SK-N-SH (cell line): ENCODE results near the gene CYP2W1. TPM values are rescaled to one million over a fixed set of nuclear protein-coding genes. Genes with fewer than 3 reads are reported as not detected.

Experiments
- CTCF ChIA-PET: fragments of 300-600, 350-600 bp; formaldehyde crosslinking; extraction: SDS; loops from one replicate; lab custom pipeline; 2021; lab: Yijun Ruan, JAX
- POLR2A ChIA-PET: fragments of 350-600 bp; sonication (Branson Sonifier 250); formaldehyde crosslinking; extraction: SDS; loops from one replicate; lab custom pipeline; 2020; ENCODE audit warnings: antibody characterized with exemption, inconsistent platforms; lab: Yijun Ruan, JAX
- DNase-seq: peaks from one replicate; pipeline ENCODE4 v3.0.0; 2012
- H2AFZ ChIP-seq: fragments of 200-600 bp; sonication (generic); 2 replicates; pipeline ENCODE4 v1.8.1; 2016; ENCODE audit warnings: antibody characterized with exemption, mild to moderate bottlenecking, low read depth
- H3F3A ChIP-seq: fragments of 200-600 bp; sonication (generic); replicated peaks from 2 replicates; pipeline ENCODE3; 2016; ENCODE audit warnings: antibody characterized with exemption, mild to moderate bottlenecking; ENCODE audit not compliant: insufficient read depth
- H3K27ac ChIP-seq, 2 experiments: fragments of 200-500 bp in 1 of 2; fragments of 200-600 bp in 1 of 2; sonication (Bioruptor generic) in 1 of 2; sonication (generic), shearing (Covaris generic) in 1 of 2; 2 replicates each; pipeline versions ENCODE4 v1.5.1 to v1.6.1; 2014 to 2016; ENCODE audit warnings: low read depth in 2 of 2, inconsistent platforms in 1 of 2, low read length in 1 of 2, mild to moderate bottlenecking in 1 of 2, mixed read lengths in 1 of 2
- H3K27me3 ChIP-seq: fragments of 200-600 bp; sonication (generic), shearing (Covaris generic); 2 replicates; pipeline ENCODE4 v1.6.1; 2016; ENCODE audit warnings: mixed run types; ENCODE audit not compliant: insufficient read depth
- H3K36me3 ChIP-seq, 2 experiments: fragments of 200-500 bp in 1 of 2; fragments of 200-600 bp in 1 of 2; sonication (Bioruptor generic) in 1 of 2; sonication (generic) in 1 of 2; replicated peaks in 1 of 2; 2 replicates each; pipeline versions ENCODE3 to v1.5.1; 2014 to 2016; ENCODE audit warnings: low read length in 1 of 2, mild to moderate bottlenecking in 1 of 2; ENCODE audit not compliant: insufficient read depth in 2 of 2, control insufficient read depth in 1 of 2
- H3K4me1 ChIP-seq, 2 experiments: fragments of 200-500 bp in 1 of 2; fragments of 200-600 bp in 1 of 2; sonication (Bioruptor generic) in 1 of 2; sonication (generic), shearing (Covaris generic) in 1 of 2; 2 replicates each; pipeline versions ENCODE4 v1.5.1 to v1.6.1; 2014 to 2016; ENCODE audit warnings: low read depth in 1 of 2, low read length in 1 of 2, mixed run types in 1 of 2; ENCODE audit not compliant: insufficient read depth in 2 of 2, control insufficient read depth in 1 of 2
- H3K4me2 ChIP-seq: fragments of 200-600 bp; sonication (generic), shearing (Covaris generic); 2 replicates; pipeline ENCODE4 v1.6.1; 2017; ENCODE audit warnings: mixed run types
- H3K4me3 ChIP-seq, 2 experiments: fragments of 200-500 bp in 1 of 2; fragments of 200-600 bp in 1 of 2; sonication (Bioruptor generic) in 1 of 2; sonication (generic), shearing (Covaris generic) in 1 of 2; 2 replicates each; pipeline versions ENCODE4 v1.5.1 to v1.8.1; 2014 to 2016; ENCODE audit warnings: low read depth in 2 of 2, inconsistent platforms in 1 of 2, low read length in 1 of 2, mild to moderate bottlenecking in 1 of 2, mixed read lengths in 1 of 2, moderate library complexity in 1 of 2
- H3K79me2 ChIP-seq: fragments of 200-600 bp; sonication (generic); 2 replicates; pipeline ENCODE4 v1.8.1; 2017; ENCODE audit warnings: mild to moderate bottlenecking; ENCODE audit not compliant: insufficient read depth
- H3K9ac ChIP-seq: fragments of 200-600 bp; sonication (generic); 2 replicates; pipeline ENCODE4 v1.6.1; 2017; ENCODE audit warnings: mixed run types
- H3K9me2 ChIP-seq: fragments of 200-600 bp; sonication (generic); 2 replicates; pipeline ENCODE4 v1.6.1; 2017; ENCODE audit warnings: mixed run types
- H3K9me3 ChIP-seq: fragments of 200-600 bp; sonication (generic); 2 replicates; pipeline ENCODE4 v1.6.1; 2017; ENCODE audit warnings: mixed run types, mild to moderate bottlenecking, moderate library complexity
- H4K20me1 ChIP-seq: fragments of 200-600 bp; sonication (generic); 2 replicates; pipeline ENCODE4 v1.6.1; 2017; ENCODE audit warnings: mild to moderate bottlenecking, mixed run types; ENCODE audit not compliant: insufficient read depth
- CHD2 ChIP-seq: fragments of 150-350 bp; IDR thresholded peaks from 2 replicates; pipeline ENCODE4 v1.6.1; 2018; ENCODE audit warnings: low read length; ENCODE audit not compliant: partially characterized antibody
- EP300 ChIP-seq, 2 experiments: IDR thresholded peaks; 2 replicates each; pipeline versions ENCODE4 v1.4.0 to v1.6.1; 2012; ENCODE audit warnings: borderline replicate concordance in 1 of 2, low read depth in 1 of 2, low read length in 1 of 2
- EZH2phosphoT487 ChIP-seq: fragments of 200-600 bp; sonication (generic); IDR thresholded peaks from 2 replicates; pipeline ENCODE4 v1.6.1; 2017; ENCODE audit warnings: low read depth, mixed run types, mild to moderate bottlenecking, antibody characterized with exemption, moderate library complexity, borderline replicate concordance
- GATA2 ChIP-seq: sonication (generic); formaldehyde crosslinking; IDR thresholded peaks from 2 replicates; pipeline ENCODE4 v1.5.0; 2020; ENCODE audit warnings: mild to moderate bottlenecking, missing genetic modification reagents
- MXI1 ChIP-seq: IDR thresholded peaks from 2 replicates; pipeline ENCODE4 v1.6.1; 2012; ENCODE audit warnings: mild to moderate bottlenecking, low read depth, low read length, improper control_type of control experiment
- NRF1 ChIP-seq: IDR thresholded peaks from 2 replicates; pipeline ENCODE4 v1.6.1; 2012; ENCODE audit warnings: low read depth, mild to moderate bottlenecking, low read length
- POLR2AphosphoS5 ChIP-seq: IDR thresholded peaks from 2 replicates; pipeline ENCODE4 v1.6.1; 2012; ENCODE audit warnings: low read depth, low read length
- RAD21 ChIP-seq: IDR thresholded peaks from 2 replicates; pipeline ENCODE4 v1.6.1; 2012; ENCODE audit warnings: mild to moderate bottlenecking, low read length
- RCOR1 ChIP-seq: fragments of 150-350 bp; IDR thresholded peaks from 2 replicates; pipeline ENCODE4 v1.6.1; 2017; ENCODE audit warnings: antibody characterized with exemption, low read length
- RFX5 ChIP-seq: IDR thresholded peaks from 2 replicates; pipeline ENCODE4 v1.6.1; 2012; ENCODE audit warnings: mild to moderate bottlenecking, improper control_type of control experiment, low read length
- SMC3 ChIP-seq: IDR thresholded peaks from 2 replicates; pipeline ENCODE4 v1.6.1; 2012; ENCODE audit warnings: low read depth, low read length, improper control_type of control experiment
- TAF1 ChIP-seq: IDR thresholded peaks from 2 replicates; pipeline ENCODE4 v1.6.1; 2012; ENCODE audit warnings: low read depth, mild to moderate bottlenecking, low read length, moderate library complexity, borderline replicate concordance
- WGBS: methylation state at CpG from one replicate; pipeline ENCODE4 v1.1.6; 2017; ENCODE audit warnings: low lambda C conversion rate; 5-methylcytosine and 5-hydroxymethylcytosine counted together
- polyA plus RNA-seq, 3 experiments: library from polyadenylated mRNA; depleted of rRNA; stranded (reverse); fragments of >200 nt; gene quantifications; 2 replicates each; pipeline ENCODE4 v1.2.3, GENCODE V29; 2012
- TF ChIP-seq, protein P1 (sequence below): fragments of 200-600 bp; sonication (generic); IDR thresholded peaks from 2 replicates; pipeline ENCODE4 v1.6.1; 2017; ENCODE audit warnings: antibody characterized with exemption, mild to moderate bottlenecking, moderate library complexity
- TF ChIP-seq, protein P2 (sequence below): IDR thresholded peaks from 2 replicates; pipeline ENCODE4 v1.4.0; 2012; ENCODE audit warnings: low read depth, borderline replicate concordance
- TF ChIP-seq, protein P3 (sequence below): IDR thresholded peaks from 2 replicates; pipeline ENCODE4 v1.4.0; 2012; ENCODE audit warnings: low read depth

CYP2W1 gene
- polyA plus RNA-seq, 1 of the 3 experiments (the other 2 are of a cell fraction): 0.10 TPM

DNA sequence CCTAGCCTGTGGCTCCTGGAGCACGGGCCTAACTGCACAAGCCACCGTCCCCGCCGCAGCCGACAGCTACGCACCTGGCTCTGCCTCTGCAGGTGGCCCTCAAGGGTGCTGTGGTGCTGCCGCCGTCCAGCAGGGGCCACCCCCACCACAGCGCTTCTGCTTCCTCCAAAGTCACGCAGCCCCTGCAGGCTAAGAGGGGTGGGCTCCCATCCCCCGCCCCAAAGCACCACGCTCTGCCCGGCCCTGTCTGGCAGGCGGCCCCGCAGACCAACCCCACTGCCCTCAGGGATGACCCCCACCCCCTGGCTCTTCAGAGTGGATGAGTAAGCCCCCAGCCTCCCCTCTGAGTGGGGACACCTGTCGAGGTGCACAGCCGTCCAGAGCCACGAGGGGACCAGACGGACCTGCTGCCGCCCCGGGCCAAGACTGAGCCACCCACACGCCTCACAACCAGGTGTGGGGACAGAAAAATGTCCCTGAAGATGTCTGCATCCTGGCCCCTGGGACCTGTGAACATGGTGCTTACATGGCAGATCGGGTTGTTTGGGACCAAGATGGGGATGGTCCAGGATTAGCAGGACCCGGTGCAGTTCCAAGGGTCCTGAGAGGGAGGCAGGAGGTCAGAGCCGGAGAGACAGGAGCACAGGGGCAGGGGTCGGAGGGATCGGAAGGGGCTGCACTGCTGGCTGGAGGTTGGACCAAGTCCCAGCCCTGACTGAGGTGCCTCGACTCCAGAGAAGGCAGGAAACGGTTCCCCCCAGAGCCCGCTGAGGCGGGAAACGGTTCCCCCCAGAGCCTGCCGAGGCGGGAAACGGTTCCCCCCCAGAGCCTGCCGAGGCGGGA lies 19.5 kb upstream of the CYP2W1 start:
- Histone ChIP-seq H3K4me1 (peaks cover 4 to 24% of the 10 kb centered on the region in 2 experiments; a peak in 2 of 4 replicates), H3K4me3 (no peak overlapping the region), H3K9me3 (no peaks in the 10 kb centered on the region), H3K79me2 (no peaks in the 10 kb centered on the region), H3K9ac (no peak overlapping the region), H2AFZ (no peak overlapping the region), H3K27ac (no peak overlapping the region), H3K27me3 (no peaks in the 10 kb centered on the region), H3K36me3 (peaks cover 2 to 20% of the 10 kb centered on the region in 2 experiments), H3F3A (peaks cover 12% of the 10 kb centered on the region), H3K4me2 (no peak overlapping the region), H4K20me1 (peaks cover 27% of the 10 kb centered on the region), H3K9me2 (no peaks in the 10 kb centered on the region)
- no peak for TF ChIP-seq NRF1
- TF ChIP-seq, protein P1, sequence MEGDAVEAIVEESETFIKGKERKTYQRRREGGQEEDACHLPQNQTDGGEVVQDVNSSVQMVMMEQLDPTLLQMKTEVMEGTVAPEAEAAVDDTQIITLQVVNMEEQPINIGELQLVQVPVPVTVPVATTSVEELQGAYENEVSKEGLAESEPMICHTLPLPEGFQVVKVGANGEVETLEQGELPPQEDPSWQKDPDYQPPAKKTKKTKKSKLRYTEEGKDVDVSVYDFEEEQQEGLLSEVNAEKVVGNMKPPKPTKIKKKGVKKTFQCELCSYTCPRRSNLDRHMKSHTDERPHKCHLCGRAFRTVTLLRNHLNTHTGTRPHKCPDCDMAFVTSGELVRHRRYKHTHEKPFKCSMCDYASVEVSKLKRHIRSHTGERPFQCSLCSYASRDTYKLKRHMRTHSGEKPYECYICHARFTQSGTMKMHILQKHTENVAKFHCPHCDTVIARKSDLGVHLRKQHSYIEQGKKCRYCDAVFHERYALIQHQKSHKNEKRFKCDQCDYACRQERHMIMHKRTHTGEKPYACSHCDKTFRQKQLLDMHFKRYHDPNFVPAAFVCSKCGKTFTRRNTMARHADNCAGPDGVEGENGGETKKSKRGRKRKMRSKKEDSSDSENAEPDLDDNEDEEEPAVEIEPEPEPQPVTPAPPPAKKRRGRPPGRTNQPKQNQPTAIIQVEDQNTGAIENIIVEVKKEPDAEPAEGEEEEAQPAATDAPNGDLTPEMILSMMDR: 0 out of 2 replicates have a peak, but pooled peaks have one; percentile 17
- DNase-seq: peak; percentile 73
- ChIA-PET CTCF (interaction anchor here (0.8 to 2.7 kb wide), 7 partner anchors 10 to 56 kb away, joined by 3 to 24 read pairs (median 6); no protein-coding TSS in a partner anchor), POLR2A (no interaction called here)
- 19% methylated on average over 32 of the region's 37 CpGs for WGBS

DNA sequence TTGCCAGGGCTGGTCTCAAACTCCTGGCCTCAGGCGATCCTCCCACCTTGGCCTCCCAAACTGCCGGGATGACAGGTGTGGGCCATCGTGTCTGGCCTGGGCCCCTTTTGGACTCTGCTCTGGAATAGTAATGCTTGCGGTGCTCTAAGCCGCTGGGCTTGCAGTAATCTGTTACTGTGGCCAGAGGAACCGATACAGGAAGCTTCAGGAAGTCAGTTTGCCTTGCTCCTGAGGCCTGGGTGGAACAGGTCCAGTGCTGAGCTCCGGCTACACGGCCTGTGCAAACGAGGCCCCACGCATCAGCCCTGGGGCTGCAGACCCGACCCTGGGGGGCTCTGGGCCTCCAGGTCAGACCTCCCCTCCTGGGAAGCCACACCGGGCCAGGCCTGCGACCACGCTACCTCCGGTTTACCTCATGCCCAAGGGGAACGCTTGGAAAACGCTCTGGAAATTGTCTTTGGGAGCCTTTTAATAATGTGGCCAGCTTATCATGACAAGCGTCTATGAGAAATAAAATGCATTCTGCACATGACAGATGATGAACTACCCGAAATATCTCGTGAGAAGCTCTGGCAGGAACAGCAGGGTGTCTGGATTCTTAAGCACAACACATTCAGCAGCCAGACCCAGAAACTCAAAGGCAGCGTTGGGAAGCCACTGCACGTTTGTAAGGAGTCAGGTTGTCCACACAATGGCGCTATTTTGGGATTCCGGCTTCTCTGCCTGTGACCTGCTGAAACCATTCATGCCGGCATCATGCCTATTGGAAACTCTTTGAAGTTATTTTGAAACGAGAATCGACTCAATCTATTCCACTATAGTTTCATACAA lies 18.4 kb upstream of the CYP2W1 start:
- ChIA-PET CTCF (interaction anchor here (0.7 to 2.7 kb wide), 23 partner anchors 8 to 212 kb away, joined by 3 to 24 read pairs (median 4); partner anchors contain the start of gene COX19), POLR2A (interaction anchor here (0.8 to 1.0 kb wide), 3 partner anchors 8 to 11 kb away, joined by 3 to 4 read pairs (median 3); no protein-coding TSS in a partner anchor)
- WGBS: 34% methylated on average over 25 of the region's 27 CpGs
- Histone ChIP-seq H3K9ac (no peak overlapping the region), H3K27ac (peak overlapping the region in 1 of 2 experiments; percentile 39; a peak in 2 of 4 replicates), H3K27me3 (no peaks in the 10 kb centered on the region), H3F3A (peaks cover 12% of the 10 kb centered on the region)
- TF ChIP-seq, protein P2, sequence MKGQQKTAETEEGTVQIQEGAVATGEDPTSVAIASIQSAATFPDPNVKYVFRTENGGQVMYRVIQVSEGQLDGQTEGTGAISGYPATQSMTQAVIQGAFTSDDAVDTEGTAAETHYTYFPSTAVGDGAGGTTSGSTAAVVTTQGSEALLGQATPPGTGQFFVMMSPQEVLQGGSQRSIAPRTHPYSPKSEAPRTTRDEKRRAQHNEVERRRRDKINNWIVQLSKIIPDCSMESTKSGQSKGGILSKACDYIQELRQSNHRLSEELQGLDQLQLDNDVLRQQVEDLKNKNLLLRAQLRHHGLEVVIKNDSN: no peak
- TF ChIP-seq EP300 (IDR thresholded peaks at IDR 0.05; ENCODE audit: borderline replicate concordance in 1 of 2, low read depth in 1 of 2, low read length in 1 of 2): peak in 1 of 2 experiments; percentile 80; a peak in 2 of 4 replicates
- TF ChIP-seq, protein P1: peak; percentile 50
- TF ChIP-seq GATA2: peak; percentile 86
- peak; percentile 90 for TF ChIP-seq MXI1
- no peak; the same call in 1 of the 2 replicates for TF ChIP-seq POLR2AphosphoS5
- TF ChIP-seq, protein P3, sequence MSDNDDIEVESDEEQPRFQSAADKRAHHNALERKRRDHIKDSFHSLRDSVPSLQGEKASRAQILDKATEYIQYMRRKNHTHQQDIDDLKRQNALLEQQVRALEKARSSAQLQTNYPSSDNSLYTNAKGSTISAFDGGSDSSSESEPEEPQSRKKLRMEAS: no peak
- peak; percentile 91 for TF ChIP-seq CHD2
- TF ChIP-seq RFX5: no peak
- no peak for TF ChIP-seq EZH2phosphoT487
- TF ChIP-seq TAF1: no peak
- peak; percentile 52 for TF ChIP-seq SMC3
- TF ChIP-seq RCOR1: peak; percentile 81
- TF ChIP-seq NRF1: no peak
- TF ChIP-seq RAD21: peak; percentile 60
- TF ChIP-seq, all 33 proteins: peak for 8
- H3K79me2 ChIP-seq: peaks cover 11% of the 10 kb centered on the region; the same call in 1 of the 2 replicates
- H3K9me2 ChIP-seq: no peaks in the 10 kb centered on the region
- no peak overlapping the region for H3K4me3 ChIP-seq
- H4K20me1 ChIP-seq: peaks cover 36% of the 10 kb centered on the region
- H3K36me3 ChIP-seq: peaks cover 11 to 32% of the 10 kb centered on the region in 2 experiments
- H3K4me2 ChIP-seq: no peak overlapping the region
- H3K9me3 ChIP-seq: no peaks in the 10 kb centered on the region
- H3K4me1 ChIP-seq: peaks cover 4 to 24% of the 10 kb centered on the region in 2 experiments; a peak in 2 of 4 replicates
- peak; percentile 89 for DNase-seq
- no peak overlapping the region for H2AFZ ChIP-seq
